GM12878 (cell line): ENCODE data around the gene STAB2.
A peak's percentile ranks its signal among the peaks of the same experiment; 100 is the strongest.

Source experiments
- EZH2 ChIP-seq: IDR thresholded peaks from 2 replicates; pipeline ENCODE4 v1.6.1; 2012; ENCODE audit warnings: low read depth, mild to moderate bottlenecking, control low read depth, inconsistent platforms, low read length, borderline replicate concordance; ENCODE audit not compliant: control insufficient read depth
- KDM1A ChIP-seq: fragments of 200-600 bp; sonication (generic); IDR thresholded peaks from 2 replicates; pipeline ENCODE4 v1.6.1; 2016; ENCODE audit warnings: borderline replicate concordance
- MEF2B ChIP-seq: fragments of 450-650 bp; IDR thresholded peaks from 2 replicates; pipeline ENCODE4 v1.6.1; 2018; ENCODE audit warnings: mild to moderate bottlenecking, moderate library complexity; ENCODE audit not compliant: partially characterized antibody, poor library complexity, severe bottlenecking
- NFIC ChIP-seq: IDR thresholded peaks from 2 replicates; pipeline ENCODE4 v1.6.1; 2012; ENCODE audit warnings: low read depth, mild to moderate bottlenecking, inconsistent platforms, low read length, moderate library complexity
- RAD21 ChIP-seq: IDR thresholded peaks from 2 replicates; pipeline ENCODE4 v1.6.1; 2011; ENCODE audit warnings: mild to moderate bottlenecking, low read depth, low read length, moderate library complexity; ENCODE audit not compliant: insufficient read depth
- SUZ12 ChIP-seq: fragments of 200-600 bp; sonication (generic); IDR thresholded peaks from one replicate; pipeline ENCODE4 v1.6.1; 2018; ENCODE audit warnings: antibody characterized with exemption, mild to moderate bottlenecking; ENCODE audit not compliant: unreplicated experiment
- TAF1 ChIP-seq: IDR thresholded peaks from 2 replicates; pipeline ENCODE4 v1.6.1; 2011; ENCODE audit warnings: mild to moderate bottlenecking, low read depth, low read length, borderline replicate concordance

DNA sequence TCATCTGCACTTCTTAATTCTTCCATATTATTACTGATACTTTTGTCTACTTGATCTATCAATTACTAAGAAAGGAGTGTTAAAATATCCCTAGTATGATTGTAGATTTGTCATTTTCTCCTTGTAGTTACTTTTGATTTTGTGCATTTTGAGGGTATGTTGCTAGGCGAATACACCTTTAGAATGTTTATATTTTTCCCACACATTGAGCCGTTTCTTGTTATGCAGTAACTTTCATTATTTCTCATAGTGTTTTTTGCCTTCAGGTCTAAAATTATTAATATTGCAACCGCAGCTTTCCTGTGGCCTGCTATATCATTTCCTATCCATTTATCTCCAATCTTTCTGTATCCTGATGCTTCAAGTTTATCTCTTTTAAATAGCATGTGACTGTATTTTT lies 46.8 kb upstream of the STAB2 start:
- TF ChIP-seq EZH2, result no peak
- TF ChIP-seq TAF1, result no peak
- TF ChIP-seq MEF2B, result no peak
- TF ChIP-seq RAD21, result no peak
- TF ChIP-seq SUZ12, result no peak
- peak; percentile 79 for TF ChIP-seq NFIC
- no peak for TF ChIP-seq KDM1A
